ENCODE measurements around the gene LRRTM4. TPM values are rescaled to one million over a fixed set of nuclear protein-coding genes. Genes with fewer than 3 reads are reported as not detected.

LRRTM4 gene
- total RNA-seq, 2 donors from 2014 or later = 0.33 TPM; not detected in 1

DNA sequence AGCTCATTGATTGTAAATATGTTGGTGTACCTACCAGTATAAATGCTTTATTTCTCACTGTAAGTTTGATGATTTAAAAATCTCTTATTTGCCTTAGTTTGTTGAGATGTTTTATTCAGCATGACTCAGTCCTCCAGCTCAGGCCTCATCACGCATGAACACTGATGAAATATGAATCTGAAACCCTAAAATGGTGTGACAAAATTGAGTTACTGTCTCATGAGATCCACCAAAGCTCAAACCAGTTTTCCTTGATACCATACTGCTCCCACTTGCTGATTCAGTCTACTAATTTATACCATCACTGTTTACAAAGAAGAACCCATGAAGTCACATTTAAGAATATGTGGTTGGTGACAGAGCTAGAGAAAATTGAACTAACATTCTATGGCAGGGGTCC lies 524.9 kb downstream of the LRRTM4 start:
- intact Hi-C loops (cut with DNase I) = no loop called here
- TF ChIP-seq CTCF (IDR thresholded peaks at IDR 0.05) (no peak), POLR2A (IDR thresholded peaks at IDR 0.05) (no peak)
- no peaks in the 10 kb centered on the region for H3K27me3 ChIP-seq
- DNase-seq (no peak), ATAC-seq (no peak)
- WGBS, 2 donors = 62 to 77% methylated on average over 1 of the region's 1 CpG
- no peaks in the 10 kb centered on the region for H3K4me1 ChIP-seq
- no peaks in the 10 kb centered on the region for H3K9me3 ChIP-seq
- no peak overlapping the region for H3K27ac ChIP-seq
- H3K36me3 ChIP-seq (replicated peaks in 1 of 2; ENCODE audit: insufficient read depth in 1 of 2, low read depth in 2 of 2) = no peaks in the 10 kb centered on the region
- no peak overlapping the region for H3K4me3 ChIP-seq

GRCh38 chr2:76985387-76986136 lies 536.6 kb downstream of the LRRTM4 start:
- no peak overlapping the region for H3K4me3 ChIP-seq
- WGBS, 2 donors = 32 to 34% methylated on average over 11 of the region's 11 CpGs
- intact Hi-C loops (cut with DNase I) = no loop called here
- H3K27ac ChIP-seq = no peak overlapping the region
- H3K4me1 ChIP-seq = no peaks in the 10 kb centered on the region
- no peaks in the 10 kb centered on the region for H3K9me3 ChIP-seq
- H3K36me3 ChIP-seq (replicated peaks in 1 of 2; ENCODE audit: insufficient read depth in 1 of 2, low read depth in 2 of 2) = no peaks in the 10 kb centered on the region
- H3K27me3 ChIP-seq = no peaks in the 10 kb centered on the region
- no peak for TF ChIP-seq CTCF (IDR thresholded peaks at IDR 0.05)
- no peak for TF ChIP-seq POLR2A (IDR thresholded peaks at IDR 0.05)
- no peak for ATAC-seq
- no peak for DNase-seq

- DNase-seq (no peak), ATAC-seq (no peak)
- TF ChIP-seq CTCF (IDR thresholded peaks at IDR 0.05) (no peak), POLR2A (IDR thresholded peaks at IDR 0.05) (no peak)
- Histone ChIP-seq H3K27me3 (no peaks in the 10 kb centered on the region), H3K4me1 (no peaks in the 10 kb centered on the region), H3K36me3 (replicated peaks in 1 of 2; ENCODE audit: insufficient read depth in 1 of 2, low read depth in 2 of 2) (no peaks in the 10 kb centered on the region), H3K4me3 (no peak overlapping the region), H3K27ac (no peak overlapping the region), H3K9me3 (no peaks in the 10 kb centered on the region)
- WGBS, 2 donors = 76 to 79% methylated on average over 2 of the region's 2 CpGs
- intact Hi-C loops (cut with DNase I) = no loop called here
Measured at GRCh38 chr2:76984359-76984758, 537.8 kb downstream of the LRRTM4 start.

DNA sequence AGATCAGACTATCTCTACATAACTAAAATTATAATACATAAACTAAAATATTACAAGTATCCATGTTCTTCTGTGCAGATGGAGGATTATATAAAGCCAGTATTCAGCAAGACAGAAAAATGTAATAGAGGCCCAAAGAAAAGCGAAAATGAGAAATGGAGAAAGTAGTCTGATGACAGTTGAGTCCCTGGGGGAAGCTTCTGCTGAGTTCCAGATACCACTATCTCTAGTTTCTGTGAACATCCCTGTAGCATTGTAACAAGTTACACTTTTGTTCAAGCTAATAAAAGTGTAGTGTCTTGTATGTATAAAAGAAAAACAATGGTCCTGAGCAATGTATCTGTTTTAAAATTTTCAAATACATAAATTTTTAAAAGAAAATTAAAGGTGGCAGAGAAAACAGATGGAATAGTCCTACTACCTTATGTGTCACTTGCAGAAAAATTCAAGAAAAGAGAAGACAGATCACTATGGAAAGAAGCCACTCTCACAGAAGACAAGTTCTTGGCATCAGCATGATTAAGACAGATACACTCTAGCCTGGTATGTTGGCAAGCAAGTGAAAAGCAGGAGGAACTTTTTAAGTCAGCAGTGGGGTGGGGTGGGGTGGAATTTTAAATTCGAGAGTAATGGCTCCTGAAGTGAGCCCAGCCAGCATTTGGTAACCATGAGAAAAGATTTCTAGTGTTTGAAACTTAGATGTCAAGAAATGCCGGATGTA lies 541.9 kb downstream of the LRRTM4 start:
- WGBS, 2 donors = 47 to 48% methylated on average over 3 of the region's 3 CpGs
- H3K27me3 ChIP-seq = no peaks in the 10 kb centered on the region

More for the DNA sequence above, 541.9 kb downstream of the LRRTM4 start:
- Histone ChIP-seq H3K9me3 (no peaks in the 10 kb centered on the region), H3K27ac (no peak overlapping the region), H3K4me3 (no peak overlapping the region), H3K4me1 (no peaks in the 10 kb centered on the region), H3K36me3 (replicated peaks in 1 of 2; ENCODE audit: insufficient read depth in 1 of 2, low read depth in 2 of 2) (no peaks in the 10 kb centered on the region)
- ATAC-seq (no peak), DNase-seq (no peak)
- intact Hi-C loops (cut with DNase I) = no loop called here
- TF ChIP-seq POLR2A (IDR thresholded peaks at IDR 0.05) = no peak
- TF ChIP-seq CTCF (IDR thresholded peaks at IDR 0.05) = no peak
